Ovary (tissue), 9 donors: ENCODE measurements around the gene CCDC178. TPM values are rescaled to one million over a fixed set of nuclear protein-coding genes. Genes with fewer than 3 reads are reported as not detected.

Experiments
- DNase-seq, 5 donors: peaks; one replicate each; pipeline ENCODE4 v3.0.0-alpha.2; 2019 to 2020
- H3K27ac ChIP-seq, 2 donors: fragments of 200-600 bp; one replicate each; pipeline versions ENCODE4 v1.5.1 to v1.8.0; 2019 to 2022
- H3K27me3 ChIP-seq: fragments of 200-600 bp; one replicate; pipeline ENCODE4 v1.8.0; 2022
- H3K36me3 ChIP-seq: fragments of 200-600 bp; sonication (generic); one replicate; pipeline ENCODE4 v1.5.1; 2019
- H3K4me1 ChIP-seq: one replicate; pipeline ENCODE4 v1.8.1; 2013; ENCODE audit warnings: mild to moderate bottlenecking, moderate library complexity; ENCODE audit not compliant: insufficient read depth
- H3K4me3 ChIP-seq: fragments of 200-600 bp; sonication (generic); one replicate; pipeline ENCODE4 v1.5.1; 2017
- H3K9me3 ChIP-seq, 2 donors: fragments of 200-600 bp in 1 of 2; sonication (generic) in 1 of 2; one replicate each; pipeline versions ENCODE4 v1.5.1 to v1.8.1; 2013 to 2019; ENCODE audit warnings: mild to moderate bottlenecking in 1 of 2, moderate library complexity in 1 of 2
- CTCF ChIP-seq, 3 donors: fragments of 450-650 bp in 2 of 3; fragments of 200-600 bp in 1 of 3; IDR thresholded peaks; one replicate each; pipeline versions ENCODE4 v1.5.1 to v1.8.0; 2016 to 2022; ENCODE audit warnings: antibody characterized with exemption in 3 of 3, mild to moderate bottlenecking in 1 of 3
- EP300 ChIP-seq: sonication (generic); formaldehyde crosslinking; IDR thresholded peaks from one replicate; pipeline ENCODE4 v1.6.1; 2017; ENCODE audit warnings: antibody characterized with exemption
- POLR2A ChIP-seq: fragments of 450-650 bp; IDR thresholded peaks from one replicate; pipeline ENCODE4 v1.6.1; 2017; ENCODE audit warnings: antibody characterized with exemption, mild to moderate bottlenecking, moderate library complexity
- WGBS, 3 donors: extraction: QIAGEN DNeasy Blood & Tissue Kit in 1 of 3; methylation state at CpG; one replicate each; pipeline versions ENCODE4 v1.1.5 to v1.1.7; 2013 to 2017; 5-methylcytosine and 5-hydroxymethylcytosine counted together
- intact Hi-C, 4 donors: fragments of 100-400 bp; cut with DNase I; formaldehyde crosslinking; loops; one replicate each; pipeline versions ENCODE4 v1.11.0 to v1.15.1; 2022 to 2023
- polyA plus RNA-seq, 2 donors: library from polyadenylated mRNA; stranded (reverse); fragments of 200-250 nt in 1 of 2; fragments of 350-450 nt in 1 of 2; fragmentation: Illumina TruSeq in 1 of 2; extraction: RNeasy Lipid Tissue Mini Kit (QIAGEN cat#74804) in 1 of 2; gene quantifications; one replicate each; pipeline ENCODE4 v1.2.3, GENCODE V29; 2013 to 2014
- total RNA-seq, 7 donors: library from RNA; depleted of rRNA in 2 of 7; stranded (reverse); fragments of >200 nt in 2 of 7; fragmentation: NEBNext Ultra II Directional in 3 of 7; extraction: Animal tissue kit (Norgen Biotek cat#: 25700) in 3 of 7; gene quantifications; one replicate each; pipeline versions ENCODE4 v1.1.0 to v1.2.4, GENCODE V29; 2016 to 2023
- donor health status: DM: no; HTN: no; CAD: no; lungs with moderate emphysema.
- donor health status: DM: no; HTN: no; CAD: no.
- donor health status: Bipolar disorder and iron deficiency.
- donor health status: DM: yes; HTN: yes; CAD: no.
- donor health status: DM: no; HTN: no; CAD: no.
- donor health status: DM: yes; HTN: yes; CAD: no.

The CCDC178 gene
- total and polyA plus RNA-seq, 9 donors = 2.4 to 11.8 (median 5.1) TPM

GRCh38 chr18:33097126-33097525 is 343.4 kb downstream of the CCDC178 start:
- no peaks in the 10 kb centered on the region for H3K4me1 ChIP-seq
- TF ChIP-seq EP300 (no peak), POLR2A (no peak), CTCF (IDR thresholded peaks at IDR 0.05) (no peak)
- H3K4me3 ChIP-seq = no peak overlapping the region
- H3K9me3 ChIP-seq = no peaks in the 10 kb centered on the region
- H3K27me3 ChIP-seq = no peaks in the 10 kb centered on the region
- DNase-seq = no peak
- H3K36me3 ChIP-seq = no peaks in the 10 kb centered on the region
- WGBS, 3 donors = 89 to 96% (median 96%) methylated on average over 3 of the region's 3 CpGs
- H3K27ac ChIP-seq = no peak overlapping the region
- intact Hi-C loops = no loop called here

- DNase-seq = no peak
- Histone ChIP-seq H3K9me3 (no peaks in the 10 kb centered on the region), H3K36me3 (no peaks in the 10 kb centered on the region), H3K27me3 (no peaks in the 10 kb centered on the region), H3K4me1 (no peaks in the 10 kb centered on the region), H3K27ac (no peak overlapping the region), H3K4me3 (no peak overlapping the region)
- TF ChIP-seq EP300 (no peak), CTCF (IDR thresholded peaks at IDR 0.05) (no peak), POLR2A (no peak)
- 69 to 79% (median 72%) methylated on average over 4 of the region's 4 CpGs for WGBS, 3 donors
- intact Hi-C loops = no loop called here
Observed at GRCh38 chr18:33090461-33090860, 350.1 kb downstream of the CCDC178 start.

- no peak overlapping the region for H3K4me3 ChIP-seq
- H3K27ac ChIP-seq = no peak overlapping the region
- no peak for DNase-seq
- intact Hi-C loops = no loop called here
- H3K9me3 ChIP-seq = no peaks in the 10 kb centered on the region
- H3K4me1 ChIP-seq = no peaks in the 10 kb centered on the region
- 40 to 61% (median 50%) methylated on average over 2 of the region's 2 CpGs for WGBS, 3 donors
- TF ChIP-seq CTCF (IDR thresholded peaks at IDR 0.05) (no peak), EP300 (no peak), POLR2A (no peak)
- H3K36me3 ChIP-seq = no peaks in the 10 kb centered on the region
- no peaks in the 10 kb centered on the region for H3K27me3 ChIP-seq
Observed at GRCh38 chr18:33076601-33077000, 363.9 kb downstream of the CCDC178 start.

- 84 to 91% (median 86%) methylated on average over 3 of the region's 3 CpGs for WGBS, 3 donors
- no peaks in the 10 kb centered on the region for H3K36me3 ChIP-seq
- no peaks in the 10 kb centered on the region for H3K4me1 ChIP-seq
- TF ChIP-seq POLR2A (no peak), CTCF (IDR thresholded peaks at IDR 0.05) (no peak), EP300 (no peak)
- no peaks in the 10 kb centered on the region for H3K9me3 ChIP-seq
- DNase-seq = no peak
- intact Hi-C loops = no loop called here
- no peaks in the 10 kb centered on the region for H3K27me3 ChIP-seq
- no peak overlapping the region for H3K27ac ChIP-seq
- no peak overlapping the region for H3K4me3 ChIP-seq
Observed at GRCh38 chr18:33074125-33074524, 366.4 kb downstream of the CCDC178 start.
